ENCODE measurements around the gene RNU1-1.
"Not testable (repeated sequence)": the region's sequence is repeated elsewhere in the genome, so short reads cannot be mapped to it uniquely, and the experiment has no call there.

The RNU1-1 gene

DNA sequence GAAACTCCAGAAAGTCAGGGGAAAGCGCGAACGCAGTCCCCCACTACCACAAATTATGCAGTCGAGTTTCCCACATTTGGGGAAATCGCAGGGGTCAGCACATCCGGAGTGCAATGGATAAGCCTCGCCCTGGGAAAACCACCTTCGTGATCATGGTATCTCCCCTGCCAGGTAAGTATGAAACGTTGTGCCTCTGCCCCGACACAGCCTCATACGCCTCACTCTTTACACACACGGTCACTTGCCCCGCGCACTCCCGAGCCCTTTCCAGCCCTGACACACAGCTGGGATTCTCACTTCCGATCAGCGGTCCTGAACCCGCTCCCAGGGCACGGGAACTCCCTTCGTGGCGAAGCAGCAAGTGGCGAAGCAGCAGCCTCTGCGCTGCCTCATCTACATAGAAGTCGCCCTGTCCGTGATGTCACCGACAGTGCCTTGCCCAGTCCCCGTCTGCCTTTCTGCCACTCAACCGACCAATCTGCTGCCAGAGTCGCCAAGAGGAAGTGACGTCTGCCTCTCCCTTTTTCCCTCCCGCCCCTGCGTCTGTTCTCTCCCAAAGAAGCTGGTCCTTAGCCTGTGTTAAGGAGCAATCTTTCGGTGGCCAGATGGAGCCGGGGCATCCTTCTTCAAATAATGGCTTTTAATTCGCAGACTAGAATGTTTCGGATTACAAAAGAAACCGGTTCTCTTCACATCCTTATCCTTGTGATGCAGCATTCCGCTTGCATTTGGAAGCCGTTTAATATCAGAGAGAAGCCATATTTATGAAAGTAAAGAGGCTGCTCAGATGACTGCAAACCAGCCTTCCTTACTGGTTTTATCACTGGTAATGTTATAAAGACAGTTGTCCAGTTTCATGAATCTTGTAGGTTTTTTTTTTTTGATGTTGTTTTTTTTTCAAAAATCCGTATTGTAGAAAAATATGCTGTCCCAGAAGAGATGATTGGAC is at the start of gene RNU1-1:
RNU1-1 (minus strand) TSS at position 179 of the 949 bp plus-strand sequence.
- peak; percentile 90 for DNase-seq

DNA sequence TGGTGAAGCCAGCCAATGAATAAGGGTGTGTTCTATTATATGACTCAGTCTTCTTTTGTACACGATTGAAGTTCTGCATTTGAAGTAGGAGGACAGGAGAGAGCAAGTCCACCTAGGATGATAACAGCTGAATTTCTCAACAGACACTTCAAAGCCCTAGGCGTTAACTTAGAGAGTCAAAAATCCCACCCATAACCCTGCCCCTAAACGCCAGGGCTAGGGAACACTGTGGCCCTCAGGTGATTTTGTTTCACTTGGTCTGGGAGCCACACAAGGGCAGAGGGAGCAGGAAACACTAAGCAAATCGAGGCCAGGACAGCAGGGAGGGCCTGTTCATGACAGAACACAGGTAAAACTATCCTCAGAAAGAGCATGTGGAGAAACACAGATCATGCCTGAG is 47.0 kb upstream of the RNU1-1 start:
- not testable (repeated sequence) for DNase-seq

GRCh38 chr1:16560498-16560897 is 46.4 kb upstream of the RNU1-1 start:
- not testable (repeated sequence) for DNase-seq

GRCh38 chr1:16559688-16560087 is 45.6 kb upstream of the RNU1-1 start:
- not testable (repeated sequence) for DNase-seq

DNA sequence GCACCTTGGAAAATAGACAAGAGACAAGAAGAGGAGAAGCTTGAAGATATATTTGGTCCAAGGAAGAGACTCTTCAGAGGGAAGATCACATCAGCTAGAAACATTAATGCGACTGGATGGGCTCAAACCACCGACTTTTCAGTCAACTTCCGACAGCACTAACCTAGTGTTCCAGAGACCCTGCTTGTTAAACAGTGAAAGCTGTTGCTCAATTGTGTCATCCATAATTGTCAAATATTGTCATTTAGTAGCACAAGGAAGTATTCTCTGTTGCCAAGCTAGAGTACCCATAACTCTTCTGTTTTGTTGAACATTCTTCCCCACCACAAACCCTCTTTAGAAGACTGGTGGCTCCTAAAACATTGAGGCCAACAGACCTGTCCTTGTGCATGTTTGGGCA is 42.9 kb upstream of the RNU1-1 start:
- not testable (repeated sequence) for DNase-seq

DNA sequence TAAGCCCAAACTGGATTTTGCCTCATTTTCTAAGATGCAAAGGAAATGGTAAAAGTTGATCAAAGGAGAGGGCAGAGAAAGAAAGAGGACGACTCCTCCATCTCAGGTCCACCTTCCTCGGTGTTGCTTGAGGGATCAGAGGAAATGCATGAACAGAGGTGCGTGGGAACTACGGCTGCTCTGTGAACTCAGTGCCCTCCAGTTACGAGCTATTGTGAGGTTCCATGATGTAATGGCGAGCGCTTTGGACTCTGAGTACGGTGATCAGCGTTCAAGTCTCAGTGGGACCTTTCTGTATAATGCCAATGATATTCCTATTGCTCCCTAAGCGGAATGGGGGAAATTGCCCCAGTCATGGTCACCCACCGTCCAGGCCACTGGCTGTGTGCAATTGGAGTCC is 39.2 kb upstream of the RNU1-1 start:
- DNase-seq = not testable (repeated sequence)

- not testable (repeated sequence) for DNase-seq
Measured at GRCh38 chr1:16550212-16550918, 36.3 kb upstream of the RNU1-1 start.

- not testable (repeated sequence) for DNase-seq
Measured at GRCh38 chr1:16549545-16549944, 35.5 kb upstream of the RNU1-1 start.

DNA sequence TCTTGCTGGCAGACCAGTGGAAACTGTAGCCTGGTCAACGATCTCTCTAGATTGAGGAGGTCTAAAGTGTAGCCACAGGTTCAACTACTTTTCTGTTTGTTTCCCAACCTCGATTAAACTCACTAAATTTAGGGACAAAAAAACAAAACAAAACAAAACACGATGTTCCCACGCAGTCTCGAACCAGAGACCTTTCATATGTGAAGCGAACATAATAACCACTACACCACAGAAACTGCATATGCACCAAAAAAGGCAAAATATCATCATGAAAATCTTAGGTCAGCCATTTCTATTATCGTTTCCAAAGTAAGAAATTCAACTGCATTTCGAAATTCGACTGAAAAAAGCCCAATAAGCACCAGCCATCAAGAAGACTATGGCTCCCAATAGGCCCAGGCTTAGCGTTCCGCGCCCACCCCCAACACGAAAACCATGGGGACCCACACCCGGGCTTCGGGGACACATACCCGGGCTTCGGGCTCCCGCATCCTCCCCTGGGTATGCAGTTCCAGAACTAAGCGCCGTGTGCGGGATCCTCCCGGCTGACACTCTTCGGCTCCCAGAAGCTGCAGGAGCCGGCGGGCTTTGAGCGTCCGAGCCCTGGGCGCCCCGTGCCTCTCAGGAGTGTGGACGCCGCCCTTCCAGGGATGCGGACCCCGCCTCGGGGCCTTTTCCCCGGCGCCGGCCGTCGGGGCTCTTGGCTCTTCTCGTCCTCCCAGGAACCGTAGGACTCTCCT is 33.6 kb upstream of the RNU1-1 start:
- DNase-seq = not testable (repeated sequence)

- peak; percentile 48 for DNase-seq
Measured at GRCh38 chr1:16545682-16546095, 31.6 kb upstream of the RNU1-1 start.

GRCh38 chr1:16540421-16540893 is 26.4 kb upstream of the RNU1-1 start:
- not testable (repeated sequence) for DNase-seq

DNA sequence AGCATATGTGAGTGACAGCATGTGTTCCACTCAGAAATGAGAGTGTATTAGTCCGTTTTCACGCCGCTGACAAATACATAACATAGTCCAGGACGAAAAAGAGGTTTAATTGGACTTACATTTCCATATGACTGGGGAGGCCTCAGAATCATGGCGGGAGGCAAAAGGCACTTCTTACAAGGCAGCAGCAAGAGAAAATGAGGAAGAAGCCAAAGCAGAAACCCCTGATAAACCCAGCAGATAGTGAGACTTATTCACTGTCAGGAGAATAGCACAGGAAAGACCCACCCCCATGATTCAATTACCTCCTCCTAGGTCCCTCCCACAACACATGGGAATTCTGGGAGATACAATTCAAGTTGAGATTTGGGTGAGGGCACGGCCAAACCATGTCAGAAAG is 23.4 kb upstream of the RNU1-1 start:
- DNase-seq = not testable (repeated sequence)

GRCh38 chr1:16536796-16537195 is 22.7 kb upstream of the RNU1-1 start:
- DNase-seq = not testable (repeated sequence)

- not testable (repeated sequence) for DNase-seq
Measured at GRCh38 chr1:16535898-16536297, 21.8 kb upstream of the RNU1-1 start.

DNA sequence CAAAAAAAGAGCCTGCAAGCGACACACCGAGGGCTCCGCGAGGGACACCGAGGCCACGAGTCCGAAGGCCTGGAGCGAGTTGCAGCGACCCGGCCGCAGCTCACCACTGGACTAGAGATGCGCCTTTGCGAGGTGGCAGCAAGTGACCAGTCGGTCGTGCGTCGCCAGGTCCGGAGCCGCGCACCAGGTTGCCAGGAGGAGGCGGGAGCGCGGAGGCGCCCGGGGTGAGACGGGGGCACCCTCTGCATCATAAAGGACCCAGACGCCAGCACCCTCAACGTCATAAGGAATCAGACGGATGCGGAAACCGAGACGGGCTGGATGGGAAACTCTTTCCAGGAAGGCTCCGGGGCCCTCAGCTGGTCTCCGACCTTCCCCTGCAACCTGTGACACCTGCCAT is 21.4 kb upstream of the RNU1-1 start:
- DNase-seq = peak; percentile 43

GRCh38 chr1:16534829-16535456 is 20.9 kb upstream of the RNU1-1 start:
- peak; percentile 86 for DNase-seq

GRCh38 chr1:16534239-16534828 is 20.2 kb upstream of the RNU1-1 start:
- DNase-seq = peak; percentile 16

- DNase-seq = not testable (repeated sequence)
Measured at GRCh38 chr1:16532235-16532991, 18.3 kb upstream of the RNU1-1 start.

- not testable (repeated sequence) for DNase-seq
Measured at GRCh38 chr1:16528338-16528737, 14.3 kb upstream of the RNU1-1 start.

- not testable (repeated sequence) for DNase-seq
Measured at GRCh38 chr1:16525769-16526168, 11.7 kb upstream of the RNU1-1 start.

DNA sequence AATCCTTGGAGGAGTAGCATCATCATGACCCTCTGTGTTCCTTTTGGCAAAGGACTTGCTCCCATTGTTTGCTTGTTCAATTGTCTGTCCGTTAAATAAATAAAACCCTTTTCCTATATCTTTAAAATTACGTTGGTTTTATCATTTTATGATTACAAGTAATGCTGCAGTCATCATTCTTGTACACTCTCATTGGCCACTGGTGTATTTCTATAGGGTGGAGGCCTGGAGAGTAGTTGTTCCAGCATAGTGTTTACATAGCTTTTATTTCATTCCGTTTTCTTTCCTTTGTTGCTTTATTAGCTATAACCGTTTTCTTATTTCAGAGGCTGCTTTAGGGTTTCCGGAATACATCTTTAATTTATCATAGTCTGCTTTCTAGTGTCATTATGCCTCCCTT is 7.6 kb upstream of the RNU1-1 start:
- DNase-seq = not testable (repeated sequence)

Data from eye (tissue), 1 donor.